Neuronal stem cell (in vitro differentiated cells): ENCODE data around the gene RETNLB.

Experiments
- DNase-seq: peaks from one replicate; pipeline ENCODE4 v3.0.0-alpha.2; 2013; ENCODE audit warnings: low spot score
- H2AFZ ChIP-seq: one replicate; pipeline ENCODE4 v1.6.1; 2013; ENCODE audit warnings: mild to moderate bottlenecking, low read length, inconsistent platforms
- H2AK5ac ChIP-seq: 2 replicates; pipeline ENCODE4 v1.6.1; 2013; ENCODE audit warnings: low read depth, mild to moderate bottlenecking, inconsistent platforms, low read length, moderate library complexity, mixed read lengths
- H2BK120ac ChIP-seq: 2 replicates; pipeline ENCODE4 v1.6.1; 2013; ENCODE audit warnings: low read depth, mild to moderate bottlenecking, inconsistent platforms, low read length, moderate library complexity, mixed read lengths
- H2BK12ac ChIP-seq: one replicate; pipeline ENCODE4 v1.6.1; 2013; ENCODE audit warnings: low read length, inconsistent platforms
- H2BK15ac ChIP-seq: 2 replicates; pipeline ENCODE4 v1.6.1; 2013; ENCODE audit warnings: mild to moderate bottlenecking, low read length, inconsistent platforms, mixed read lengths
- H2BK5ac ChIP-seq: one replicate; pipeline ENCODE4 v1.6.1; 2013; ENCODE audit warnings: inconsistent platforms, mild to moderate bottlenecking, low read length, moderate library complexity
- H3K14ac ChIP-seq: one replicate; pipeline ENCODE4 v1.6.1; 2013; ENCODE audit warnings: low read length, inconsistent platforms
- H3K18ac ChIP-seq: 2 replicates; pipeline ENCODE4 v1.6.1; 2013; ENCODE audit warnings: low read length, inconsistent platforms
- H3K23ac ChIP-seq: 2 replicates; pipeline ENCODE4 v1.6.1; 2013; ENCODE audit warnings: low read depth, mild to moderate bottlenecking, mixed read lengths, low read length, inconsistent platforms; ENCODE audit not compliant: poor library complexity
- H3K27ac ChIP-seq: replicated peaks from 3 replicates; pipeline ENCODE4 v1.5.1; 2013; ENCODE audit warnings: low read length, inconsistent platforms
- H3K27me3 ChIP-seq, 3 experiments: 2 replicates each; pipeline ENCODE4 v1.6.1; 2013; ENCODE audit warnings: low read length in 3 of 3, mild to moderate bottlenecking in 2 of 3, inconsistent platforms in 1 of 3, low read depth in 1 of 3, mixed read lengths in 1 of 3, moderate library complexity in 1 of 3; ENCODE audit not compliant: control insufficient read depth in 3 of 3, insufficient read depth in 3 of 3
- H3K36me3 ChIP-seq, 2 donors: replicated peaks in 1 of 2; 2 replicates each; pipeline ENCODE4 v1.6.1; 2013; ENCODE audit warnings: low read length in 2 of 2; ENCODE audit not compliant: control insufficient read depth in 2 of 2, insufficient read depth in 2 of 2
- H3K4ac ChIP-seq: 2 replicates; pipeline ENCODE4 v1.6.1; 2013; ENCODE audit warnings: inconsistent platforms, mild to moderate bottlenecking, low read length, moderate library complexity
- H3K4me1 ChIP-seq, 2 donors: 1 replicate in 1 of 2; 2 replicates in 1 of 2; pipeline ENCODE4 v1.6.1; 2013; ENCODE audit warnings: low read length in 2 of 2, low read depth in 1 of 2; ENCODE audit not compliant: control insufficient read depth in 2 of 2, insufficient read depth in 1 of 2
- H3K4me2 ChIP-seq: one replicate; pipeline ENCODE4 v1.6.1; 2013; ENCODE audit warnings: mild to moderate bottlenecking, low read length, inconsistent platforms; ENCODE audit not compliant: insufficient read depth, poor library complexity, severe bottlenecking
- H3K4me3 ChIP-seq, 2 donors: 2 replicates each; pipeline ENCODE4 v1.5.1; 2013; ENCODE audit warnings: low read length in 2 of 2, mild to moderate bottlenecking in 2 of 2, inconsistent platforms in 1 of 2, moderate library complexity in 1 of 2
- H3K79me1 ChIP-seq: one replicate; pipeline ENCODE4 v1.6.1; 2013; ENCODE audit warnings: low read depth, mild to moderate bottlenecking, inconsistent platforms, low read length, moderate library complexity
- H3K9ac ChIP-seq: one replicate; pipeline ENCODE4 v1.6.1; 2013; ENCODE audit warnings: mild to moderate bottlenecking, low read depth, low read length, inconsistent platforms; ENCODE audit not compliant: poor library complexity
- H3K9me3 ChIP-seq, 2 donors: replicated peaks in 1 of 2; 2 replicates each; pipeline versions ENCODE3 to v1.6.1; 2013; ENCODE audit warnings: low read length in 2 of 2, mild to moderate bottlenecking in 2 of 2, inconsistent platforms in 1 of 2, low read depth in 1 of 2, mixed read lengths in 1 of 2, moderate library complexity in 1 of 2; ENCODE audit not compliant: control insufficient read depth in 2 of 2, insufficient read depth in 1 of 2
- H4K8ac ChIP-seq: one replicate; pipeline ENCODE4 v1.6.1; 2013; ENCODE audit warnings: low read depth, mild to moderate bottlenecking, inconsistent platforms, low read length, moderate library complexity
- H4K91ac ChIP-seq: one replicate; pipeline ENCODE4 v1.6.1; 2013; ENCODE audit warnings: low read length, low read depth, mild to moderate bottlenecking, inconsistent platforms; ENCODE audit not compliant: poor library complexity
- WGBS, 2 donors: extraction: QIAGEN DNeasy Blood & Tissue Kit; methylation state at CpG; one replicate each; pipeline ENCODE4 v1.1.7; 2013; ENCODE audit warnings: missing lambda C conversion rate in 2 of 2, mixed read lengths in 1 of 2; ENCODE audit not compliant: insufficient read length in 2 of 2, insufficient replicate concordance in 1 of 2; ENCODE audit errors: extremely low coverage in 2 of 2; 5-methylcytosine and 5-hydroxymethylcytosine counted together

RETNLB gene

DNA sequence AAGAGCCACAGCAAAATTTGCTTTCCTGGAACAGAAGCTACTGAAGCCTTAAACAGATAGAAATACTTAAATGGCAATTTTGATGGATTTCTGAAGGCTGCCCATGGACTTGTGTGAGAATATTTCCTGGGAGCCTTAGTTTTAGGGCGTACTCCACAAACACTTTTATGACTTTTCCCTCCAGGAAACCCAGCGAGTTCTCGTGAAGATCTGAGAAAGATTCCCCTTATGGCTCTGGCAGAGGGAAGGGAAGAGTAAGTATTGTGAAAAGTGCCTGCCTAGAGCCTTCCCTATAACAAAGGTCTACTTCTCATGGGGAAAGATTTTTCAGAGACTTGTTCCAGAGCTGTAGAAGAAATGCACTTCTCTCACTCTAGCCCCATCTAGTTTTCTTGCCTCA lies 34.3 kb upstream of the RETNLB start:
- Histone ChIP-seq H4K91ac (no peak overlapping the region), H3K4me2 (no peak overlapping the region), H3K23ac (no peak overlapping the region), H3K36me3 (no peaks in the 10 kb centered on the region), H3K4me1 (no peaks in the 10 kb centered on the region), H3K27ac (no peak overlapping the region), H3K9ac (no peak overlapping the region), H3K14ac (no peak overlapping the region), H2BK15ac (no peak overlapping the region), H4K8ac (no peak overlapping the region), H3K4me3 (no peak overlapping the region), H3K4ac (no peak overlapping the region), H2BK12ac (no peak overlapping the region), H3K79me1 (no peaks in the 10 kb centered on the region), H2BK5ac (no peak overlapping the region), H2AFZ (no peak overlapping the region), H3K9me3 (no peaks in the 10 kb centered on the region), H2BK120ac (no peak overlapping the region), H3K18ac (no peak overlapping the region), H2AK5ac (no peak overlapping the region), H3K27me3 (no peaks in the 10 kb centered on the region)
- no CpG with 5 or more reads among the region's 3 CpGs for WGBS, 2 donors
- DNase-seq = no peak

- no peak overlapping the region for H3K23ac ChIP-seq
- H3K36me3 ChIP-seq = no peaks in the 10 kb centered on the region
- no CpG with 5 or more reads among the region's 4 CpGs for WGBS, 2 donors
- no peak overlapping the region for H2BK15ac ChIP-seq
- no peak overlapping the region for H3K9ac ChIP-seq
- H3K4me3 ChIP-seq = peak overlapping the region in 1 of 2 donors; percentile 40
- H2AFZ ChIP-seq = no peak overlapping the region
- H3K4ac ChIP-seq = no peak overlapping the region
- H4K8ac ChIP-seq = no peak overlapping the region
- H3K18ac ChIP-seq = no peak overlapping the region
- no peak overlapping the region for H2BK120ac ChIP-seq
- H3K14ac ChIP-seq = no peak overlapping the region
- no peaks in the 10 kb centered on the region for H3K79me1 ChIP-seq
- H3K27ac ChIP-seq = no peak overlapping the region
- no peaks in the 10 kb centered on the region for H3K4me1 ChIP-seq
- no peaks in the 10 kb centered on the region for H3K9me3 ChIP-seq
- H2BK5ac ChIP-seq = no peak overlapping the region
- no peaks in the 10 kb centered on the region for H3K27me3 ChIP-seq
- no peak overlapping the region for H4K91ac ChIP-seq
- no peak for DNase-seq
- H3K4me2 ChIP-seq = no peak overlapping the region
- H2AK5ac ChIP-seq = no peak overlapping the region
- no peak overlapping the region for H2BK12ac ChIP-seq
Measured at GRCh38 chr3:108780235-108780634, 23.0 kb upstream of the RETNLB start.

DNA sequence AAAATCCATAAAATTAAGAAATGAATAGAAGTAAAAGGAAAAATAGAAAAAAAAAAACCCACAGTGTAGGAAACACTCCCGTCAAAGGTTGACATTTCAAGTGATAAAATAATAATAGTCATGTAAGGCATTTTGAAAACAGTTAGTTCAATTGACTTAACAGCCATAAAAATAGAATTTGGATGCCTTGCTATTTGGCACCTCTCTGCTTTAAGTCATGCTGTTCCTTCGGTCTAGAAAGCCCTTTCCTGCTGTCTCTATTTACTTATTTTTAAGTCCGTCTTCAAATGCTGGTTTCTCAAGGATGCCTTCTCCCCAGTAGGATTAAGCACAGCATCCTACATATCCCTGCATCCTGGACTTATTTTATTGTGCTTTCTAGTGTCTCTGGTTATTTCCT lies 22.3 kb upstream of the RETNLB start:
- no peaks in the 10 kb centered on the region for H3K4me1 ChIP-seq
- no peak for DNase-seq
- WGBS, 2 donors = no CpG with 5 or more reads among the region's 3 CpGs

DNA sequence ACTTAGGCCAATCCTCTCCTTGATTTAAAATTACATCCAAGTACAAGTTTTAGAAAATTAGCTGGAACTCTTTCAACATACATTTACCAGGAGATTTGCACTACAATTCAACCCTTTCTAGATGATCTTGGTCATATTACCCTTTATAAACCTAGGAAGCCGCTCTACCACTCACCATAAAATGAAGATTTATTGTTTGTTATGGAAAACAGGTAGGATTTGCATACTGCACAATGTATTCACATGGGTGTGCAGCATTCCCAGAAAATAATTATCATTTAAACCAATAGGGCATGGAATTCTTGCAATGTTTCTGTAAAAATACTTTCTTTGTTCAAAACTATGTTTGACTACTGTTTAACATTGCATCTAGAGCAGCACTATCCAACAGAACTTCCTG lies 18.4 kb upstream of the RETNLB start:
- H3K14ac ChIP-seq = no peak overlapping the region
- H3K4me2 ChIP-seq = no peak overlapping the region
- no peak overlapping the region for H4K8ac ChIP-seq
- no peak overlapping the region for H4K91ac ChIP-seq
- H3K9me3 ChIP-seq = no peaks in the 10 kb centered on the region
- no peak overlapping the region for H2BK15ac ChIP-seq
- H2AFZ ChIP-seq = no peak overlapping the region
- H3K27me3 ChIP-seq = no peaks in the 10 kb centered on the region
- no peak overlapping the region for H3K9ac ChIP-seq
- DNase-seq = no peak
- H3K4me3 ChIP-seq = no peak overlapping the region
- H3K18ac ChIP-seq = no peak overlapping the region
- H3K79me1 ChIP-seq = no peaks in the 10 kb centered on the region
- no peak overlapping the region for H3K4ac ChIP-seq
- H3K23ac ChIP-seq = no peak overlapping the region
- no peak overlapping the region for H2AK5ac ChIP-seq
- no peak overlapping the region for H2BK120ac ChIP-seq
- peaks cover 0 to 3% of the 10 kb centered on the region in 2 donors for H3K4me1 ChIP-seq
- no CpG with 5 or more reads among the region's 1 CpG for WGBS, 2 donors
- no peaks in the 10 kb centered on the region for H3K36me3 ChIP-seq
- H2BK5ac ChIP-seq = no peak overlapping the region
- no peak overlapping the region for H2BK12ac ChIP-seq
- no peak overlapping the region for H3K27ac ChIP-seq

More for the DNA sequence above, 22.3 kb upstream of the RETNLB start:
- no peak overlapping the region for H2BK12ac ChIP-seq
- H3K23ac ChIP-seq = no peak overlapping the region
- H4K91ac ChIP-seq = no peak overlapping the region
- H2BK5ac ChIP-seq = no peak overlapping the region
- H3K4me2 ChIP-seq = no peak overlapping the region
- no peak overlapping the region for H3K9ac ChIP-seq
- H2BK120ac ChIP-seq = no peak overlapping the region
- no peaks in the 10 kb centered on the region for H3K79me1 ChIP-seq
- no peaks in the 10 kb centered on the region for H3K27me3 ChIP-seq
- no peaks in the 10 kb centered on the region for H3K9me3 ChIP-seq
- H3K4ac ChIP-seq = no peak overlapping the region
- no peak overlapping the region for H3K4me3 ChIP-seq
- no peak overlapping the region for H3K18ac ChIP-seq
- no peak overlapping the region for H4K8ac ChIP-seq
- no peak overlapping the region for H3K14ac ChIP-seq
- H2BK15ac ChIP-seq = no peak overlapping the region
- no peak overlapping the region for H2AFZ ChIP-seq
- H3K27ac ChIP-seq = no peak overlapping the region
- no peak overlapping the region for H2AK5ac ChIP-seq
- no peaks in the 10 kb centered on the region for H3K36me3 ChIP-seq
